ENCODE measurements around the gene TMEM179.

DNA sequence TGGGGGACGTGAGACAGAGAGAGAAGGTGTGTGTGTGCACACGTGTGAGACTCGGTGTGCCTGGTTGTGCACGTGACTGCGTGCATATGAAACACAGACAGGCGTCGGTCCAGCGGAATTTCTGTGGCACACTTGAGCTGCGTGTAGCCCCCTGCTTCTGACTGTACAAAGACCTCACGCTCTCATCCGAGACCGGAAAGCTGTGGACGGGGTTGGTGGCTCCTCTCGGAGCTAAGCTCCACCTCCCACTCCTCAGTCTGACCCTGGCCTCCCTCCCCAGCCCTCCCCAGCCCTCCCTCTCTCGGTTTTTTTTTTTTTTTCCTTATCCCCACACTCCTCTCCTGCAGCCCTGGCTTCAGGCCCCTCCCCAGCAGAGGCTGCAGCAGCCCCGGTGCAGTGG is 33.3 kb downstream of the TMEM179 start:
- TF ChIP-seq, protein P1, sequence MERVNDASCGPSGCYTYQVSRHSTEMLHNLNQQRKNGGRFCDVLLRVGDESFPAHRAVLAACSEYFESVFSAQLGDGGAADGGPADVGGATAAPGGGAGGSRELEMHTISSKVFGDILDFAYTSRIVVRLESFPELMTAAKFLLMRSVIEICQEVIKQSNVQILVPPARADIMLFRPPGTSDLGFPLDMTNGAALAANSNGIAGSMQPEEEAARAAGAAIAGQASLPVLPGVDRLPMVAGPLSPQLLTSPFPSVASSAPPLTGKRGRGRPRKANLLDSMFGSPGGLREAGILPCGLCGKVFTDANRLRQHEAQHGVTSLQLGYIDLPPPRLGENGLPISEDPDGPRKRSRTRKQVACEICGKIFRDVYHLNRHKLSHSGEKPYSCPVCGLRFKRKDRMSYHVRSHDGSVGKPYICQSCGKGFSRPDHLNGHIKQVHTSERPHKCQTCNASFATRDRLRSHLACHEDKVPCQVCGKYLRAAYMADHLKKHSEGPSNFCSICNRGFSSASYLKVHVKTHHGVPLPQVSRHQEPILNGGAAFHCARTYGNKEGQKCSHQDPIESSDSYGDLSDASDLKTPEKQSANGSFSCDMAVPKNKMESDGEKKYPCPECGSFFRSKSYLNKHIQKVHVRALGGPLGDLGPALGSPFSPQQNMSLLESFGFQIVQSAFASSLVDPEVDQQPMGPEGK (CRISPR knock-in tag; IDR thresholded peaks at IDR 0.05; ENCODE audit: borderline replicate concordance), result no peak
- no peak for TF ChIP-seq ARNTL (CRISPR knock-in tag; IDR thresholded peaks at IDR 0.05; ENCODE audit: borderline replicate concordance, low read depth)
- TF ChIP-seq ISL1 (CRISPR knock-in tag; IDR thresholded peaks at IDR 0.05), result no peak
- TF ChIP-seq ZFP30 (CRISPR knock-in tag; IDR thresholded peaks at IDR 0.05), result no peak
- TF ChIP-seq ZNF565 (CRISPR knock-in tag; conservative IDR thresholded peaks at IDR 0.05; ENCODE audit: low read depth), result no peak
- no peak for TF ChIP-seq ZFP3 (CRISPR knock-in tag; IDR thresholded peaks at IDR 0.05)
- TF ChIP-seq, protein P2, sequence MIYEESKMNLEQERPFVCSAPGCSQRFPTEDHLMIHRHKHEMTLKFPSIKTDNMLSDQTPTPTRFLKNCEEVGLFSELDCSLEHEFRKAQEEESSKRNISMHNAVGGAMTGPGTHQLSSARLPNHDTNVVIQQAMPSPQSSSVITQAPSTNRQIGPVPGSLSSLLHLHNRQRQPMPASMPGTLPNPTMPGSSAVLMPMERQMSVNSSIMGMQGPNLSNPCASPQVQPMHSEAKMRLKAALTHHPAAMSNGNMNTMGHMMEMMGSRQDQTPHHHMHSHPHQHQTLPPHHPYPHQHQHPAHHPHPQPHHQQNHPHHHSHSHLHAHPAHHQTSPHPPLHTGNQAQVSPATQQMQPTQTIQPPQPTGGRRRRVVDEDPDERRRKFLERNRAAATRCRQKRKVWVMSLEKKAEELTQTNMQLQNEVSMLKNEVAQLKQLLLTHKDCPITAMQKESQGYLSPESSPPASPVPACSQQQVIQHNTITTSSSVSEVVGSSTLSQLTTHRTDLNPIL (CRISPR knock-in tag; IDR thresholded peaks at IDR 0.05; ENCODE audit: low read depth), result no peak

Measured in SK-N-SH treated with all-trans-retinoic acid at 6 μM for 48 hours (cell line).